Ureter (tissue), 1 donor: ENCODE results near the gene RAB3C. TPM values are rescaled to one million over a fixed set of nuclear protein-coding genes. Genes with fewer than 3 reads are reported as not detected.
"Not testable (repeated sequence)": the region's sequence is repeated elsewhere in the genome, so short reads cannot be mapped to it uniquely, and the experiment has no call there.

Source experiments
- DNase-seq: peaks from one replicate; pipeline ENCODE4 v3.0.0-alpha.2; 2020; ENCODE audit warnings: low spot score
- total RNA-seq: library from RNA; stranded (reverse); gene quantifications from one replicate; pipeline ENCODE4 v1.2.4, GENCODE V29; 2023
- donor health status: DM: yes; HTN: yes; CAD: no.

RAB3C gene
- 5.8 TPM for total RNA-seq

- DNase-seq = peak; percentile 85
Measured at GRCh38 chr5:58582803-58583491, at the start of gene RAB3C. TSS of gene RAB3C (plus strand) at chr5:58583075. CDS start at chr5:58583209, 134 bp downstream.

GRCh38 chr5:58541935-58542334 lies 40.9 kb upstream of the RAB3C start:
- DNase-seq = not testable (repeated sequence)

DNA sequence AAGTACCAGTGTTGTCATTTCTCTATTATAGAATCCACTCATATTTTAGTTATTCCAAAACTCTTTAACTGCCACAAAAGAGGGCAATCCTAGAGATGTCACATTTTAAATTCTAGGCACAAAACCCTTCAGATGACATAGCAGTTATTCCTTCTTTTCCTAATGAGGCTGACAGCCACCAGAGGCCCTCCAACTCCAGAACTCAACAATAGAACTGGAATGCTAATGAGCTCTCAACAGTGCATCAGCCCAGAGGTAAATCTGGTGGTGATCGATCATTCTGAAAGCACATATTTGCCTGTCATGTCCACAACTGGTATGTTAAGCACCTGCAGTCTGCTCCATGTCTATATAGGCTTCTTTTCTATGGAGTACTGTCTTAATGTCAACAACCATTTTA lies 40.2 kb upstream of the RAB3C start:
- DNase-seq = no peak

- no peak for DNase-seq
Measured at GRCh38 chr5:58543723-58544122, 39.2 kb upstream of the RAB3C start.

GRCh38 chr5:58544195-58544594 lies 38.7 kb upstream of the RAB3C start:
- no peak for DNase-seq

- no peak for DNase-seq
Measured at GRCh38 chr5:58544926-58545325, 37.9 kb upstream of the RAB3C start.

- DNase-seq = no peak
Measured at GRCh38 chr5:58545912-58546311, 37.0 kb upstream of the RAB3C start.

- no peak for DNase-seq
Measured at GRCh38 chr5:58548068-58548467, 34.8 kb upstream of the RAB3C start.

DNA sequence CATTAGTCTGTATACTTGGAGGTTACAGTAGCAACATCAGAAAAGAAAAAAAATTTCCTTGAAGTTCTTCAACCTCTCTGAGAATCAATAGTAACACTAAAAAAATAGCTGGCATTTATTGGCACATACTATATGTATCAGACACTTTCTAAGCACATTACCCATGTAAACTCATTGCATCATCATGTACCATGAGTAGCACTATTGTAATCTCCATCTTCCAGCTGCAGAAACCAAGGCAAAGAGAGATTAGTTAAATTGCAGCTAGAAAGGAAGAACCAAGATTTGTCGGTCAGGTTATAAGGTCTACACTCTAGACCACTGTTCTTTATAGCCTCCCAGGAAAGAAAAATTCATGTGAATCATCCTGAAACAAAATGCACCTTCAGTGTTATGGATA lies 31.4 kb upstream of the RAB3C start:
- no peak for DNase-seq

- DNase-seq = not testable (repeated sequence)
Measured at GRCh38 chr5:58557665-58558338, 25.1 kb upstream of the RAB3C start.

- DNase-seq = not testable (repeated sequence)
Measured at GRCh38 chr5:58563016-58563700, 19.7 kb upstream of the RAB3C start.

DNA sequence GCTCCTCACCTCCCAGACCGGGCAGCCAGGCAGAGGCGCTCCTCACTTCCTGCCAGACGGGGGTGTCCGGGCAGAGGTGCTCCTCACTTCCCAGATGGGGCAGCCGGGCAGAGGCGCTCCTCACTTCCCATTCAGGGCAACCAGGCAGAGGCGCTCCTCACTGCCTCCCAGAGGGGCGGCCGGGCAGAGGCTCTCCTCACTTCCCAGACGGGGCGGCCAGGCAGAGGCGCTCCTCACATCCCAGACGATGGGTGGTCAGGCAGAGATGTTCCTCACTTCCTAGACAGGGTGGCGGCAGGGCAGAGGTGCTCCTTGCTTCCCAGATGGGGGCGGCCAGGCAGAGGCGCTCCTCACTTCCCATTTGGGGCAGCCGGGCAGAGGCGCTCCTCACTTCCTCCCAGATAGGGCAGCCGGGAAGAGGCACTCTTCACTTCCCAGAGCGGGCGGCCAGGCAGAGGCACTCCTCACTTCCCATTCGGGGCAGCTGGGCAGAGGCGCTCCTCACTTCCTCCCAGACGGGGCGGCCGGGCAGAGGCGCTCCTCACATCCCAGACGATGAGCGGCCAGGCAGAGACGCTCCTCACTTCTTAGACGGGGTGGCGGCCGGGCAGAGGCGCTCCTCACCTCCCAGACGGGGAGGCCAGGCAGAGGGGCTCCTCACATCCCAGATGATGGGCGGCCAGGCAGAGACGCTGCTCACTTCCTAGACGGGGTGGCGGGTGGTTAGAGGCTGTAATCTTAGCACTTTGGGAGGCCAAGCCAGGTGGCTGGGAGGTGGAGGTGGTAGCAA lies 18.6 kb upstream of the RAB3C start:
- DNase-seq = not testable (repeated sequence)

- no peak for DNase-seq
Measured at GRCh38 chr5:58565033-58565432, 17.8 kb upstream of the RAB3C start.

DNA sequence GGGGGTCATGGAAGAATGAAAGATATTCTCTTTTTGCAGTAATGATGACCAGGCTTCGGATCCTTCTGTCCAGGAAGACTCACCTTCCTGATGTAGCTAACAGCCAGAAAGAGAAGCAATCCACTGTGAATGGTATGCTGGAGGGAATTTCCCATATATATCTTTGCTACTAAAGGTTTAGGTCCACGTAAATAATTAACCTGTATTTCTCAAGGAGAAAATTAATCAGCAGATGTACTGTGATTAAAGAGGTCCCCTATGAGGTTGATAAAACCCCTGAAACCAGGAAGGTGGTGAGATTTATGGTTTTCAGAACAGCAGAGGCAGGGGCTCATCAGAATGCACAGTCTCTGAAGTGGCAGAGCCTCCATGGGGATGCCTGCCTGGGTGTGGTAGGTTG lies 11.4 kb upstream of the RAB3C start:
- no peak for DNase-seq

DNA sequence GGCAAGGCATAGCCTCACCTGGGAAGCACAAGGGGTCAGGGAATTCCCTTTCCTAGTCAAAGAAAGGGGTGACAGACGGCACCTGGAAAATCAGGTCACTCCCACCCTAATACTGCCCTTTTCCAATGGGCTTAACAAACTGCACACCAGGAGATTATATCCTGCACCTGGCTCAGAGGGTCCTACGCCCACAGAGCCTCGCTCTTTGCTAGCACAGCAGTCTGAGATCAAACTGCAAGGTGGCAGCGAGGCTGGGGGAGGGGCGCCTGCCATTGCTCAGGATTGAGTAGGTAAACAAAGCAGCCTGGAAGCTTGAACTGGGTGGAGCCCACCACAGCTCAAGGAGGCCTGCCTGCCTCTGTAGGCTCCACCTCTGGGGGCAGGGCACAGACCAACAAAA lies 9.9 kb upstream of the RAB3C start:
- not testable (repeated sequence) for DNase-seq

DNA sequence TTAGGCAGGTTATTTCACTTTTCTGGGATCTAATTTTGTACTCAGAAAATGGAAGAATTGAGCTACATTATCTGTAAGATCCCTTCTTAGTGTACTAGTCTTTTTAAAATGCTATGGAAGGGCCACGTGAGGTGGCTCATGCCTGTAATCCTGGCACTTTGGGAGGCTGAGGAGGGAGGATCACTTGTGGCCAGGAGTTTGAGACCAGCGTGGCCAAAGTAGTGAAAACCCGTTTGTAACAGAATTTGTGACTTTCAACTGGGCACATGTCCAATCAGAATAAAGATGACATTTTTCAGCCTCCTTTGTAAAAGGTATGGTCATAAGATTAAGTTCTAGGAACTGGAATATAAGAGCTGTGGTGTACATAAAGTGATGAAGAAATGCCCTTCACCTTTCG lies 3.1 kb upstream of the RAB3C start:
- no peak for DNase-seq

- no peak for DNase-seq
Measured at GRCh38 chr5:58582019-58582802, 664 bp upstream of the RAB3C start.

- DNase-seq = no peak
Measured at GRCh38 chr5:58595952-58596351, 13.1 kb downstream of the RAB3C start.

DNA sequence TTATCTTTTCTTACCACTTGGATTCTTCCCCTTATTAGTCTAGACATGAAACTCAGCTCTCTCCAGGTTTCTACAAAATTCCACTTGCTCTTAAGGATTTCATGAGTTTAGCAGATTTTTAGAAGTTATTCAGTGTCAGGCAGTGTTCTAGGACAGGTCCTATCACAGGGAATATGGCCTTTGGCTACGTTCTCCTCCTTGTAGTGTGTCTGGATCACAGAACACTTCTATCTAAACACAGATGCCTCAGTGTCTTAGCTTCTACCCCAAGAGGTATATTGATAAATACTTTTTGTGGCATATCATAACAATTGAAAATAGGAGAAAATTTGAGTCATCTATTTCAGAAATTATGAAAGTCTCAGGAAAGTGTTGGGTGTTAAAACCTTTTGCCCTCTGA lies 15.6 kb downstream of the RAB3C start:
- DNase-seq = no peak

DNA sequence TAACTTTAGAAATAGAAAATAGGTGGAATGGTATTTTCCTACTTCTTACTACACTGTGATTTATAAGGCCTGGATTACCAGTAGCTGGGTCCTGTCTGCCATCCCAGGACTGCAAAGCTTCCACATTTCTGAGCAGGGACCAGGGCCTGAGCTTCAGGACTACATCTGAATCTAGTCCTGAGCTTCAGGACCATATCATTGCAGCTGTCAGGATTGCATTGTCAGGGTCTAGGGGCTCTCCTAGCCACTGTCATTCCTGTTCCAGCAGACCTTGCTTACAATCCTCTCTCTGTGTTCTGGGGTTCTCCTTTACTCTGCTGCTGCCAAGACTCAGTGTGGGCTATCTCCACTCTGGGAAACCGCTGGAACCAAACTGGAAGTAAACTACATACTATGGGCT lies 16.3 kb downstream of the RAB3C start:
- DNase-seq = no peak

GRCh38 chr5:58600613-58601012 lies 17.7 kb downstream of the RAB3C start:
- DNase-seq = not testable (repeated sequence)
